Raji (cell line): ENCODE data around the gene DNAH12.

Experiments used
- POLR2A ChIP-seq: IDR thresholded peaks from 2 replicates; pipeline ENCODE4 v1.6.1; 2011; ENCODE audit warnings: low read depth, low read length, control low read depth; ENCODE audit not compliant: insufficient read depth

The DNAH12 gene

DNA sequence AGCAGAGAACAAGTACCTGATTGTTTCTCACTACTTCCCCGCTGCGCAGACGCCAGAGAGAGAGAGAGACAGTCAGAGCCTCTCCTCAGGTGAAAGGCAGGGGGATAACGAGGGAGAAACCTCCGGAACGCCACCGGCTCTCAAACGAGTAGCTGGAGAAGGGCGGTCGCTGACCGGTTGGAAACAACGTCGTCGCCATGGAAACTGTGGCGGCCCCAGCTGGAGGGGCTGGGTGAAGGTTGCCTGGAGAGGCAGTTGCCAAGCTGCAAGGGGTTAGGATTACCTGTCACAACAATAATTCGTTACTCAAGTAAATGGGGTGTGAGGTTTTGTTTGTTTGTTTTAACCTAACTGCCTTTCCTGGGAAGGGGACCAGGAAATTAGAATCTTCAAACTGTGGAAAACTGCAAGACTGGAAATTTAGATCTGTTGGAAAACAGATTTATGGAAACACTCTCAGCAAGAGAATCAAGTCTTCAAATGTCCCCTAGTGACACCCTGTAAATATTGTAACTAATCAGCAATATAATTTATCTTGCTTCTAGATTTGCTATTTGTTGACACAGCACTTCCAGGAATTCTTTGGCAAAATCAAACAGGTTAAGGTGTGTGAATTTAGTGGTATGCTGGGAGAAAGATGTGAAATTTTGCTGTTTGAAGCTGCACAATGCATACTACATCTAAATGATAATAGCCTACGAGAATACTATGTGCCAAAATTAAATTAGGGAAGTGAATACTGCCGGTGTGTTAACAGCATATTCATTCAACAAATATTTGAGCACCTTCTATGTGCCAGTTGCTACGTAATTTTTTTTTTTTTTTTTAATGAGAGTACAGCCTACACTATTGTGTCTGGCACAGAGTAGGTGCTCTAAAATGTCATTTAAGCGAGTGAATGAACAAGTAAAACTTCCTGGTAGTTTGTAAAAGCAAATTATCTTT lies at the start of gene DNAH12:
Gene DNAH12, minus strand, starts transcription at position 164 of the 945 bp plus-strand sequence. CDS start 1,474 bp downstream, outside the sequence.
- no peak for TF ChIP-seq POLR2A

- TF ChIP-seq POLR2A = no peak
Observed at GRCh38 chr3:57592306-57592705, 48.2 kb upstream of the DNAH12 start.

- TF ChIP-seq POLR2A = no peak
Observed at GRCh38 chr3:57587905-57588304, 43.8 kb upstream of the DNAH12 start.

DNA sequence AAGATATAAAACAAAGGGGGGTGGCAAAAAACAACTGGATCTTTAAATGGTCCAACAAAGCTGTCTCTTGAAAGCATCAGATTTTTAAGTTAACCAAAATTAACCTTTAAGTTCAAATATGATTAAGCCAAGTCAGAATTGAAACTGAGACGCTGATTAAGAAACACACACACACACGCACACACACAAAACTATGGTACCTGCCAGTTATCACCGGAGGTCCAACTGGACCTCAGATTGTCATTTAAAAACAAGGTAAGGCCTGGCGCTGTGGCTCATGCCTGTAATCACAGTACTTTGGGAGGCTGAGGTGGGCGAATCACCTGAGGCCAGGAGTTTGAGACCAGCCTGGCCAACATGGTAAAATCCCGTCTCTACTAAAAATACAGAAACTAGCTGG lies 42.6 kb upstream of the DNAH12 start:
- TF ChIP-seq POLR2A = no peak

DNA sequence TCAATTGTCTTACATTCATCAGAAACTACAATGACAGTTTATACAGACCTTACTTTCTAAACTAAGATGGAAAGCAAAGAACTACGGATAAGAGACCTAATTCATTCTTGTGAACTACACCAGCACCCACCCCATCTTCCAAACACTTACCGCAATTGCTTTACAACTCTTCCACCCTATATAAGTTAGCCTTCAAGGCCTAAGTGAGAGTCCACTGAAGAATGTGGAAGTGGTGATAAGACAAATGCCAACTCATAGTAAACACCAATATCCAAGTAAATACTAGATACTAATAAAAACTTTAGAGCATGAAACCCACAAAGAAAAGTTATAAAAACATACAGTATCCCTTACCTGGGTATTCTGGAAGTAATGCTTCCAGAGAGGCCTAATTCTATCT lies 39.4 kb upstream of the DNAH12 start:
- no peak for TF ChIP-seq POLR2A

DNA sequence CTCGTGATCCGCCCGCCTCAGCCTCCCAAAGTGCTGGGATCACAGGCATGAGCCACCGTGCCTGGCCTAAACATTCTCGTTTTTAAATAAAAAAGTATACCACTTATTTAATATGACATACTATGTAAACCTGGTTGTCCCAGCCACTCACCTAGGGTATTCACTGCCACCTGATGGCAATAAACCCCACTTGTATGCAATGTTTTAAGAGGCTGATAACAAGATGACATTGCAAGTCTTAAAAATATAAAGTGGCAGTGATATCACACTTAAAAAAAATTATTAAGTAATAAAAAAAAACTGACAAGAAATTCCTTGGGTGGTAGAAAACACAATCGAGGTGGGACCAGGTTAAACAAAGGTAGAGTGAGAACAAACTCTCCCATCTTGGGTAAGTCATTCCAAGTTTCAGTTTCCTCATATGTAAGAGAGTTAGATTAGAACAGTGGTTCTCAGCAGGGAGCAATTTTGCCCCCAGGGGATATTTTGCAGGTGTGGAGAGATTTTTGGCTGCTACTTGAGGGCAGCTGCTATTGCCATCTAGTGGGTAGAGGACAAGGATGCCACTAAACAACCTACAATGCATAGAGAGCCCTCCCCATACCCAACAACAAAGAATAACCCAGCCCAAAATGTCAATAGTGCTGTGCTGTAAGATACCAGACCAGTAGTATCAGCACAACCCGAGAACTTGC lies 38.5 kb upstream of the DNAH12 start:
- no peak for TF ChIP-seq POLR2A

- no peak for TF ChIP-seq POLR2A
Observed at GRCh38 chr3:57577801-57578200, 33.7 kb upstream of the DNAH12 start.

- TF ChIP-seq POLR2A = no peak
Observed at GRCh38 chr3:57575966-57576626, 32.0 kb upstream of the DNAH12 start.

- TF ChIP-seq POLR2A = no peak
Observed at GRCh38 chr3:57572096-57572495, 28.0 kb upstream of the DNAH12 start.

DNA sequence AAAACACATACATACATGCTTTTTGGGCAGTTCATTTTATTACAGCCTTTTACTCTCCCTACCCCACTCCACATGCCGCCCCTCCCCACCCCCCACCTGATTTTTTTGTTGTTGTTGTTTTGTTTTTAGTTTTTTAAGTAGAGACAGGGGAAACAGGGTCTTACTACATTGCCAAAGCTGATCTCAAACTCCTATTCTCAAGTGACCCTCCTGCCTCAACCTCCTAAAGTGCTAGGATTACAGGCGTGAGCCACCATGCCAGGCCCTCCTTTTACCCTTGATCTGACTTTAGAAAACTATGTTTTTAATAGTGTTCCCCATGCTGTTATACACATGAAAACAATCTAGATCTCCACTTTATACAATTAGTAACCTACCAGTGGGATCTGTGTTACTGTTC lies 26.7 kb upstream of the DNAH12 start:
- TF ChIP-seq POLR2A = no peak

DNA sequence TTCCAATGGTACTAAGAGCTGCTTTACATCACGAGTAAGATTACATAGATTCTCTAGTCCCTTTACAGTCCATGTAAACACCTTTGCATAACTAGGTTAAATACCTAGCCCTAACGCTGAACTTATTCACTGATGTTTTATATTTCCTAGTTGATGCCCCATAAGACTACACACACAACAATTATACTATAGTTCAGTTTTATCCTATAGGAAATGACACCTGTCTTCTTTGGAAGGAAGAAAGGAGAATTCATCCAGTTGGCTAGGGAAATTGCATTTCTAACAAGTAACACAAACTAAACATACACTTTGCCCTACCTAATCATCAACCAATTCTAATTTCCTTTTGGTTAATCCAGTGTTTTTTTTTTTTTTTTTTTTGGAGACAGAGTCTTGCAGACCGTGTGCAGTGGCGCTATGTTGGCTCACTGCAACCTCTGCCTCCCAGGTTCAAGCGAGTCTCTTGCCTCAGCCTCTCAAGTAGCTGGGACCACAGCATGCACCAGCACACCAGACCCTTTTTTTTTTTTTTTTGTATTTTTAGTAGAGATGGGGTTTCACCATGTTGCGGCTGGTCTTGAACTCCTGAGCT lies 25.8 kb upstream of the DNAH12 start:
- no peak for TF ChIP-seq POLR2A

DNA sequence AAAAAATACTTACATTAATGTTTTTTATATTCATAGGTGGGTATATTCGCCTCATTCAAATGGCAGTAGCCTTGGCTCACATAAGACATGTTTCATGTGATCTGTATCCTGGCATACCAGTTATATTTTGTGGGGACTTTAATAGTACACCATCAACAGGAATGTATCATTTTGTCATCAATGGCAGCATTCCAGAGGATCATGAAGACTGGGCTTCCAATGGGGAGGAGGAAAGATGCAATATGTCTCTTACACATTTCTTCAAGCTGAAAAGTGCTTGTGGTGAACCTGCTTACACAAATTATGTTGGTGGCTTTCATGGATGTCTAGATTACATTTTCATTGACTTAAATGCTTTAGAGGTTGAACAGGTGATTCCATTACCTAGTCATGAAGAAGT lies 15.4 kb upstream of the DNAH12 start:
- no peak for TF ChIP-seq POLR2A

DNA sequence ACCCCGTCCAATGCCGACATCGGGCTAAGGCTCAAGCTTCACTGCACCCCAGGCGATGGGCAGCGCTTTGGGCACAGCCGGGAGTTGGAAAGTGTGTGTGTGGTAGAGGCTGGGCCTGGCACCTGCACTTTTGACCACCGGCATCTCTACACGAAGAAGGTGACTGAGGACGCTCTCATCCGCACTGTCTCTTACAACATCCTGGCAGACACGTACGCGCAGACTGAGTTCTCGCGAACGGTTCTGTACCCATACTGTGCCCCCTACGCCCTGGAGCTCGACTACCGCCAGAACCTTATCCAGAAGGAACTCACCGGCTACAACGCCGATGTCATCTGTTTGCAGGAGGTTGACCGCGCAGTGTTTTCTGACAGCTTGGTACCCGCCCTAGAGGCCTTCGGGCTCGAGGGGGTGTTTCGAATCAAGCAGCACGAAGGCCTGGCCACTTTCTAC lies 13.0 kb upstream of the DNAH12 start:
- TF ChIP-seq POLR2A = no peak

DNA sequence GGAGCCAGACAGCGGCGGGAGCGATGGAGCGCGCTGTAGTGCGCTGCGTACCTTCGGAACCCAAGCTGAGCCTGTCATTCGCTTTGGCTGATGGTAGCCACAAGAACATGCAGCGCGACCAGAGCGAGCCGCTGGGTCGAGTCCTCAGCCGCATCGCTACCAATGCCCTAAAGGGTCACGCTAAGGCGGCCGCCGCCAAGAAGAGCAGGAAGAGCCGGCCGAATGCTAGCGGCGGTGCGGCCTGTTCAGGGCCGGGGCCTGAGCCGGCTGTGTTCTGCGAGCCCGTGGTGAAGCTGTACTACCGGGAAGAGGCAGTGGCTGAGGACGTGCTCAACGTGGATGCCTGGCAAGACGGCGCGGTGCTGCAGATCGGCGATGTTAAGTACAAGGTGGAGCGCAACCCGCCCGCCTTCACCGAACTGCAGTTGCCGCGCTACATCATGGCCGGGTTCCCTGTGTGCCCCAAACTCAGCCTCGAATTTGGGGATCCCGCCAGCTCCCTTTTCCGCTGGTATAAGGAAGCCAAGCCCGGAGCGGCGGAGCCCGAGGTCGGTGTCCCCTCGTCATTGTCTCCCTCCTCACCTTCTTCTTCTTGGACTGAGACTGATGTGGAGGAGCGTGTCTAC lies 12.4 kb upstream of the DNAH12 start:
- TF ChIP-seq POLR2A = no peak
